Neuronal stem cell (in vitro differentiated cells): ENCODE measurements around the gene TESMIN.
A peak's percentile ranks its signal among the peaks of the same experiment; 100 is the strongest.

Source experiments
- DNase-seq: peaks from one replicate; pipeline ENCODE4 v3.0.0-alpha.2; 2013; ENCODE audit warnings: low spot score
- H2AFZ ChIP-seq: one replicate; pipeline ENCODE4 v1.6.1; 2013; ENCODE audit warnings: mild to moderate bottlenecking, low read length, inconsistent platforms
- H2AK5ac ChIP-seq: 2 replicates; pipeline ENCODE4 v1.6.1; 2013; ENCODE audit warnings: low read depth, mild to moderate bottlenecking, inconsistent platforms, low read length, moderate library complexity, mixed read lengths
- H2BK120ac ChIP-seq: 2 replicates; pipeline ENCODE4 v1.6.1; 2013; ENCODE audit warnings: low read depth, mild to moderate bottlenecking, inconsistent platforms, low read length, moderate library complexity, mixed read lengths
- H2BK12ac ChIP-seq: one replicate; pipeline ENCODE4 v1.6.1; 2013; ENCODE audit warnings: low read length, inconsistent platforms
- H2BK15ac ChIP-seq: 2 replicates; pipeline ENCODE4 v1.6.1; 2013; ENCODE audit warnings: mild to moderate bottlenecking, low read length, inconsistent platforms, mixed read lengths
- H2BK5ac ChIP-seq: one replicate; pipeline ENCODE4 v1.6.1; 2013; ENCODE audit warnings: inconsistent platforms, mild to moderate bottlenecking, low read length, moderate library complexity
- H3K14ac ChIP-seq: one replicate; pipeline ENCODE4 v1.6.1; 2013; ENCODE audit warnings: low read length, inconsistent platforms
- H3K18ac ChIP-seq: 2 replicates; pipeline ENCODE4 v1.6.1; 2013; ENCODE audit warnings: low read length, inconsistent platforms
- H3K23ac ChIP-seq: 2 replicates; pipeline ENCODE4 v1.6.1; 2013; ENCODE audit warnings: low read depth, mild to moderate bottlenecking, mixed read lengths, low read length, inconsistent platforms; ENCODE audit not compliant: poor library complexity
- H3K27ac ChIP-seq: replicated peaks from 3 replicates; pipeline ENCODE4 v1.5.1; 2013; ENCODE audit warnings: low read length, inconsistent platforms
- H3K27me3 ChIP-seq, 3 experiments: 2 replicates each; pipeline ENCODE4 v1.6.1; 2013; ENCODE audit warnings: low read length in 3 of 3, mild to moderate bottlenecking in 2 of 3, inconsistent platforms in 1 of 3, low read depth in 1 of 3, mixed read lengths in 1 of 3, moderate library complexity in 1 of 3; ENCODE audit not compliant: control insufficient read depth in 3 of 3, insufficient read depth in 3 of 3
- H3K36me3 ChIP-seq, 2 donors: replicated peaks in 1 of 2; 2 replicates each; pipeline ENCODE4 v1.6.1; 2013; ENCODE audit warnings: low read length in 2 of 2; ENCODE audit not compliant: control insufficient read depth in 2 of 2, insufficient read depth in 2 of 2
- H3K4ac ChIP-seq: 2 replicates; pipeline ENCODE4 v1.6.1; 2013; ENCODE audit warnings: inconsistent platforms, mild to moderate bottlenecking, low read length, moderate library complexity
- H3K4me1 ChIP-seq, 2 donors: 1 replicate in 1 of 2; 2 replicates in 1 of 2; pipeline ENCODE4 v1.6.1; 2013; ENCODE audit warnings: low read length in 2 of 2, low read depth in 1 of 2; ENCODE audit not compliant: control insufficient read depth in 2 of 2, insufficient read depth in 1 of 2
- H3K4me2 ChIP-seq: one replicate; pipeline ENCODE4 v1.6.1; 2013; ENCODE audit warnings: mild to moderate bottlenecking, low read length, inconsistent platforms; ENCODE audit not compliant: insufficient read depth, poor library complexity, severe bottlenecking
- H3K4me3 ChIP-seq, 2 donors: 2 replicates each; pipeline ENCODE4 v1.5.1; 2013; ENCODE audit warnings: low read length in 2 of 2, mild to moderate bottlenecking in 2 of 2, inconsistent platforms in 1 of 2, moderate library complexity in 1 of 2
- H3K79me1 ChIP-seq: one replicate; pipeline ENCODE4 v1.6.1; 2013; ENCODE audit warnings: low read depth, mild to moderate bottlenecking, inconsistent platforms, low read length, moderate library complexity
- H3K9ac ChIP-seq: one replicate; pipeline ENCODE4 v1.6.1; 2013; ENCODE audit warnings: mild to moderate bottlenecking, low read depth, low read length, inconsistent platforms; ENCODE audit not compliant: poor library complexity
- H3K9me3 ChIP-seq, 2 donors: replicated peaks in 1 of 2; 2 replicates each; pipeline versions ENCODE3 to v1.6.1; 2013; ENCODE audit warnings: low read length in 2 of 2, mild to moderate bottlenecking in 2 of 2, inconsistent platforms in 1 of 2, low read depth in 1 of 2, mixed read lengths in 1 of 2, moderate library complexity in 1 of 2; ENCODE audit not compliant: control insufficient read depth in 2 of 2, insufficient read depth in 1 of 2
- H4K8ac ChIP-seq: one replicate; pipeline ENCODE4 v1.6.1; 2013; ENCODE audit warnings: low read depth, mild to moderate bottlenecking, inconsistent platforms, low read length, moderate library complexity
- H4K91ac ChIP-seq: one replicate; pipeline ENCODE4 v1.6.1; 2013; ENCODE audit warnings: low read length, low read depth, mild to moderate bottlenecking, inconsistent platforms; ENCODE audit not compliant: poor library complexity
- WGBS, 2 donors: extraction: QIAGEN DNeasy Blood & Tissue Kit; methylation state at CpG; one replicate each; pipeline ENCODE4 v1.1.7; 2013; ENCODE audit warnings: missing lambda C conversion rate in 2 of 2, mixed read lengths in 1 of 2; ENCODE audit not compliant: insufficient read length in 2 of 2, insufficient replicate concordance in 1 of 2; ENCODE audit errors: extremely low coverage in 2 of 2; 5-methylcytosine and 5-hydroxymethylcytosine counted together

TESMIN gene

DNA sequence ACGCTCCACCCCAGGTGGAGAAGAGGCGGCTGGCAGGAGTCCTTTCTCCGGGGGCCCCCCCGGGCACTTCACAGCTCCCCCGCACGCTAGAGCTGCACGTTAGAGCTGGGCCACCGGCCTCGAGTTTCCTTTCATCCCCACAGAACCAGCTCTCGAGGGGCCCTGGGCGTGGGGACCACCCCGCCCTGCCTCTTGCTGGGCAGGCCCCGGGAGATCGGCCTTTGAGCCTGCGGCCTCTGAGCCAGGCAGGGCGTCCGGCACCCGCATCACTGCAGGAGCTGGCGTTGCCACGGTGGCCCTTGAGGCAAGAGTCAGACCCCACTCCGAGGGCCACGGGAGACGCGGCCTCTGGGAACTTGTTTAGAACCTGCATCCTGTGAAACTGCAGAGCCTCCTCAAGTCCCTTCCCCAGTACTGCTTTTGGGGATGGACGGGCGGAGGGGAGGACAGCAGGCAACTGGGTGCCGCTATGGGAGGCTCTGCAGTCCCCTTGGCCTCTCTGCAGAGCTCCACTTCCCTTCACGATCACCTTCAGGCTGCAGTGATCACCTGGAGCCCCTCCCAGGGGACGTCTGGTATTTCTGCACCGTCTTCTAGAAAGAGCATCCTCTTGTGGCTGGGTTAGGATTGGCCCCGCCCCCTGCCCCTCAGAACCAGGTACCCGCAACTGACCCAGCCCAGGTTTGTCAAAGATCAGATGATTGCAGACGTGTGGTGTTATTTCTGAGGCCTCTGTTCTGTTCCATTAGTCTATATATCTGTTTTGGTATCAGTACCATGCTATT lies 80.9 kb downstream of the TESMIN start:
- peak overlapping the region; percentile 69 for H3K18ac ChIP-seq
- H2AK5ac ChIP-seq: no peak overlapping the region
- H2BK15ac ChIP-seq: no peak overlapping the region
- no peak overlapping the region for H3K4ac ChIP-seq
- H3K14ac ChIP-seq: no peak overlapping the region
- H3K4me3 ChIP-seq: no peak overlapping the region
- H2AFZ ChIP-seq: no peak overlapping the region
- no peaks in the 10 kb centered on the region for H3K4me1 ChIP-seq
- H2BK5ac ChIP-seq: no peak overlapping the region
- no peak for DNase-seq
- H3K9me3 ChIP-seq: no peaks in the 10 kb centered on the region
- no CpG with 5 or more reads among the region's 33 CpGs for WGBS, 2 donors
- H3K36me3 ChIP-seq: no peaks in the 10 kb centered on the region
- H3K4me2 ChIP-seq: no peak overlapping the region
- no peak overlapping the region for H4K8ac ChIP-seq
- H3K79me1 ChIP-seq: no peaks in the 10 kb centered on the region
- no peak overlapping the region for H3K9ac ChIP-seq
- no peak overlapping the region for H2BK12ac ChIP-seq
- no peak overlapping the region for H4K91ac ChIP-seq
- no peak overlapping the region for H2BK120ac ChIP-seq
- no peak overlapping the region for H3K23ac ChIP-seq
- no peak overlapping the region for H3K27ac ChIP-seq
- no peaks in the 10 kb centered on the region for H3K27me3 ChIP-seq

DNA sequence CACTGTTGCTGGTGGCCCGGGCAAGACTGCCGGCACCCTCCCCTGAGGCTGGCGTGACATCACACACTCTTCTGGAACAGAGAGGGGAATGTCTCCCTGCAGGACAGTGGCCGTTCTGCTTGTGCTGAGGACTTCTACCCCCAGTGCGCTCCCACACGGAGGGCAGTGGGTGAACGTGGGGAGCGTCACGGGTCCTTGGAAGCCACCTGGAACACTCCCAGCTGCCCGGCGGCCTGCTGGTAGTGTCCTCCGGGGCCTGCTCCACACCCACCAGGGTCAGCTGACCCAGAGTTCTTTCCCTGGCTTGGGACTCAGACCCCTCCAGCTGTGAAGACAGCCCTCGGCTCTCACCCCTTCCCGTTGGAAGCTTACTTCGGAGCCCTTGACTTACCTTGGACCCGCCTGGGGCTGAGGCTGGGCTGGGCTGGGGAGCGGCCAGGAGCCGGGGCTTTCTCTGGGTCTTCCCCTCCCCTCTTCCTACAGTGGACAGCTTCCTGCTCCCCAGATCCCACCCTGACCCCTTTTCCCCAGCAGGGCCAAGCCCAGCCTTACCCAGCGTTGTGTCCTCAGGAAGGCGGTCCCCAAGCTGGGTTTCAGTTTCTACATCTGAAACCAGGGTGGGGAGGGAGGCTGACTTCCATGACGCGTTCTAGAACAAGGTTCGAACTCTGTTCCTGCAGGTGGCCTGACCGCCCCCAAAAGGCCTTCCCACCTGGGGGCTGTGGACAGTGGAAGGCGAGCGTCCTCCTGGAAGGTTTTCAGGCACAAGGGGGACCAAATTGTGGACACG lies 81.8 kb downstream of the TESMIN start:
- Histone ChIP-seq H3K79me1 (no peaks in the 10 kb centered on the region), H3K4me2 (no peak overlapping the region), H3K4me3 (no peak overlapping the region), H3K27ac (no peak overlapping the region), H2AK5ac (no peak overlapping the region), H3K36me3 (no peaks in the 10 kb centered on the region), H2AFZ (no peak overlapping the region), H3K9ac (no peak overlapping the region), H3K9me3 (no peaks in the 10 kb centered on the region), H3K4ac (no peak overlapping the region), H3K14ac (no peak overlapping the region), H4K91ac (no peak overlapping the region), H4K8ac (no peak overlapping the region), H2BK120ac (no peak overlapping the region), H3K23ac (no peak overlapping the region), H2BK15ac (no peak overlapping the region), H3K4me1 (no peaks in the 10 kb centered on the region), H2BK12ac (no peak overlapping the region), H3K18ac (peak overlapping the region; percentile 27), H2BK5ac (no peak overlapping the region), H3K27me3 (no peaks in the 10 kb centered on the region)
- no peak for DNase-seq
- WGBS, 2 donors: no CpG with 5 or more reads among the region's 27 CpGs

DNA sequence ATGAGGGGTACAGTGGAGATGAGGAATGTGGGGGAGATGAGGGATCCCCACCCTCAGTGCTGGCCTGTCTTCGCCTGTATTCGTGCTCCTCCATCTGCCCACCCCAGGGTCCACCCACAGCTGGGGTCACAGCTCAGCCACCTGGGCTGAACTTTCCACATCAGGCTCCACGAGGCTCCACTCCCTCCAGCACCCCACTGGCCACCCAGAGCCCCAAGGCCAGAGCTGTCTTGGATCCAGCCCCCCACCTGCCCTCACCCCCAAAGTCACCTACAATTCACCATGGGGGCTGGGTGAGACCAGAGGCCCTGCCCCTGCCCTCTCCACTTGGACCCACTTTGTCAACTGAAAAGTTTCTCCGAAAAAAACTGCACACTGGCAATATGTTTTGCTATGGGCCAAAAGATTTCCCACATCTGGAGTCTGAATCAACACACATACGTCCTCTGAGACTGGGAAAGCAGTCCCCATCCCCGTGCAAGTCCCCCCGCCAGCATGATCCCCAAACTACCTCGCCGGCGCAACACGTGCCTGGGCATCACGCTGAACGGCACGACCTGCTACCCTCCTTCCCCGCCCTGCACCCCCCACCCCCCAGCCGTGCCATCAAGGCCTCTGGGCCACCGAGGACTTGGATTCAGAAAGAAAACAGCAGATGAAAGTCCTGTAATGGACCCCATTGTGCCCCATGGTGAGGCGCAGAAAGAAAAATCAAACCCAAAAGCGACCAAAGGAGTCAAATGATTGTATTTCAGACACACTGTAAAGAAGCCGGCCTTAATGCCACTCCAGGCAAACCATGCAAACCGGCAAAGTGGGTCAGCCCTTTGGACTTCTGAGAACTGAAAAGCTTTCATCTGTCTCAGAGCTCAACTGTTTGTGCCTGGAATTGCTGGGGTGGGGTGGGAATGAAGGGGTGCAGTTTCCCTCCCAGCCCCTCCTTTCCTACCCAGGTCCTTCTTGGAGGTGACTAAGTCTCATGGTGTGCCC lies 83.5 kb downstream of the TESMIN start:
- Histone ChIP-seq H3K27ac (no peak overlapping the region), H3K36me3 (no peaks in the 10 kb centered on the region)

More for the DNA sequence above, 83.5 kb downstream of the TESMIN start:
- no CpG with 5 or more reads among the region's 21 CpGs for WGBS, 2 donors
- Histone ChIP-seq H2BK12ac (peak overlapping the region; percentile 58), H4K8ac (no peak overlapping the region), H3K27me3 (no peaks in the 10 kb centered on the region), H4K91ac (no peak overlapping the region), H3K4me2 (no peak overlapping the region), H2BK15ac (no peak overlapping the region), H3K18ac (peak overlapping the region; percentile 17), H2BK120ac (no peak overlapping the region), H3K9me3 (no peaks in the 10 kb centered on the region), H3K23ac (no peak overlapping the region), H3K4ac (no peak overlapping the region), H2AFZ (no peak overlapping the region), H2AK5ac (no peak overlapping the region), H2BK5ac (no peak overlapping the region), H3K79me1 (no peaks in the 10 kb centered on the region), H3K9ac (no peak overlapping the region), H3K4me3 (no peak overlapping the region), H3K4me1 (no peaks in the 10 kb centered on the region), H3K14ac (peak overlapping the region; percentile 63)
- DNase-seq: no peak
